Gastroesophageal sphincter (tissue), 3 donors: ENCODE results near the gene ARHGEF10L.

Source experiments
- CTCF ChIP-seq, 4 experiments: fragments of 200-600 bp in 2 of 4; fragments of 450-650 bp in 2 of 4; sonication (generic) in 1 of 4; IDR thresholded peaks; one replicate each; pipeline ENCODE4 v1.5.1; 2017 to 2019; ENCODE audit warnings: antibody characterized with exemption in 4 of 4, mild to moderate bottlenecking in 2 of 4, moderate library complexity in 2 of 4
- EP300 ChIP-seq: sonication (generic); formaldehyde crosslinking; IDR thresholded peaks from one replicate; pipeline ENCODE4 v1.6.1; 2017; ENCODE audit warnings: antibody characterized with exemption, mild to moderate bottlenecking
- POLR2A ChIP-seq, 2 donors: fragments of 450-650 bp; IDR thresholded peaks; one replicate each; pipeline ENCODE4 v1.6.1; 2017; ENCODE audit warnings: antibody characterized with exemption in 2 of 2, mild to moderate bottlenecking in 2 of 2, moderate library complexity in 1 of 2
- POLR2AphosphoS5 ChIP-seq: sonication (generic); formaldehyde crosslinking; IDR thresholded peaks from one replicate; pipeline ENCODE4 v1.6.1; 2017; ENCODE audit warnings: antibody characterized with exemption

- no peak for TF ChIP-seq CTCF (IDR thresholded peaks at IDR 0.05)
- TF ChIP-seq POLR2A (IDR thresholded peaks at IDR 0.05), result no peak
- no peak for TF ChIP-seq POLR2AphosphoS5
- TF ChIP-seq EP300, result no peak
Observed at GRCh38 chr1:17713993-17714392, 174.5 kb downstream of the ARHGEF10L start.
